HG02763 (cell line): ENCODE data around the gene CCDC144A.
"Not testable (repeated sequence)": the region's sequence is repeated elsewhere in the genome, so short reads cannot be mapped to it uniquely, and the experiment has no call there.

Experiments
- ATAC-seq: cut with Tn5 transposase; IDR thresholded peaks from one replicate; pipeline ENCODE4 v1.9.1; 2021; ENCODE audit warnings: mild to moderate bottlenecking, moderate library complexity; ENCODE audit not compliant: unreplicated experiment

Gene CCDC144A

GRCh38 chr17:16818821-16819683 is 129.0 kb downstream of the CCDC144A start:
- no peak for ATAC-seq

GRCh38 chr17:16820161-16820877 is 130.3 kb downstream of the CCDC144A start:
- no peak for ATAC-seq

GRCh38 chr17:16820979-16821543 is 131.0 kb downstream of the CCDC144A start:
- ATAC-seq = no peak

GRCh38 chr17:16822133-16822532 is 132.1 kb downstream of the CCDC144A start:
- ATAC-seq = not testable (repeated sequence)

- ATAC-seq = not testable (repeated sequence)
These were observed 133.8 kb downstream of the CCDC144A start for GRCh38 chr17:16823768-16824406.
